ENCODE results near the gene HDC. TPM values are rescaled to one million over a fixed set of nuclear protein-coding genes. Genes with fewer than 3 reads are reported as not detected.

Gene HDC
- total RNA-seq, 1 donor from 2014 or later, result 0.32 TPM

GRCh38 chr15:50256188-50257041 lies 9.1 kb downstream of the HDC start:
- ATAC-seq, result peak; percentile 40

GRCh38 chr15:50252556-50252955 lies 13.0 kb downstream of the HDC start:
- no peak for ATAC-seq

- no peak for ATAC-seq
Measured at GRCh38 chr15:50251638-50252182, 13.8 kb downstream of the HDC start.

- ATAC-seq, result no peak
Measured at GRCh38 chr15:50250760-50251394, 14.6 kb downstream of the HDC start.

- no peak for ATAC-seq
Measured at GRCh38 chr15:50249704-50250103, 15.8 kb downstream of the HDC start.

- ATAC-seq, result no peak
Measured at GRCh38 chr15:50248994-50249582, 16.4 kb downstream of the HDC start.

- ATAC-seq, result peak; percentile 89
Measured at GRCh38 chr15:50247819-50248655, 17.5 kb downstream of the HDC start.

- no peak for ATAC-seq
Measured at GRCh38 chr15:50246631-50247030, 18.9 kb downstream of the HDC start.

- no peak for ATAC-seq
Measured at GRCh38 chr15:50244959-50245624, 20.4 kb downstream of the HDC start.

GRCh38 chr15:50244153-50244552 lies 21.4 kb downstream of the HDC start:
- no peak for ATAC-seq

- peak; percentile 80 for ATAC-seq
Measured at GRCh38 chr15:50241684-50242450, 23.7 kb downstream of the HDC start.

- ATAC-seq, result no peak
Measured at GRCh38 chr15:50238255-50238654, 27.3 kb downstream of the HDC start.

- no peak for ATAC-seq
Measured at GRCh38 chr15:50236433-50236832, 29.1 kb downstream of the HDC start.

- no peak for ATAC-seq
Measured at GRCh38 chr15:50235794-50236193, 29.7 kb downstream of the HDC start.

- no peak for ATAC-seq
Measured at GRCh38 chr15:50234764-50235163, 30.8 kb downstream of the HDC start.

GRCh38 chr15:50233192-50233736 lies 32.3 kb downstream of the HDC start:
- ATAC-seq, result no peak

GRCh38 chr15:50232791-50233190 lies 32.7 kb downstream of the HDC start:
- ATAC-seq, result no peak

GRCh38 chr15:50231761-50232160 lies 33.8 kb downstream of the HDC start:
- no peak for ATAC-seq

- no peak for ATAC-seq
Measured at GRCh38 chr15:50229336-50229735, 36.2 kb downstream of the HDC start.

GRCh38 chr15:50228866-50229265 lies 36.7 kb downstream of the HDC start:
- ATAC-seq, result no peak

- no peak for ATAC-seq
Measured at GRCh38 chr15:50227076-50227475, 38.5 kb downstream of the HDC start.
